ENCODE data around the gene SPATA1.

DNA sequence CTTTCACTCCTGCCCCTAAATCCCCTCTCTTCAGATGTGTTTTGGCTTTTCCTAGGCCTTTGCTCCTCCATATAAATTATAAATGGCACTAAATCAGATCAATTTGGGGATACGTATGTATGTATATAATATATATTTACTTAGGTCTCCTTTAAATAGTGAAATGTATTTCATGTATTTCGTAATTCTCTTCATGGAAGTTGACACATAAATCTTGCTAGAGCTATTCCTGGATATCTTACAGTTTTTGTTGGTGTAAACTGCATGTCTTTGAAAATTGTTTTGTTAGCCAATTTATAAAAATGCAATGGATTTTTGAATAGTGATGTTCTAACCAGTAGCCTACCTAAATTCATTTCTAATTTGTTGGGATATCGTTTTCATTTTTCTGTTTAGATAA is 18.1 kb upstream of the SPATA1 start:
- TF ChIP-seq NRF1 (IDR thresholded peaks at IDR 0.05; ENCODE audit: low read depth, low read length), result no peak
- no peak for TF ChIP-seq SIN3A (IDR thresholded peaks at IDR 0.05; ENCODE audit: borderline replicate concordance, low read depth, low read length)
- no peak for TF ChIP-seq RAD21 (IDR thresholded peaks at IDR 0.05; ENCODE audit: low read length)
- TF ChIP-seq, protein P1, sequence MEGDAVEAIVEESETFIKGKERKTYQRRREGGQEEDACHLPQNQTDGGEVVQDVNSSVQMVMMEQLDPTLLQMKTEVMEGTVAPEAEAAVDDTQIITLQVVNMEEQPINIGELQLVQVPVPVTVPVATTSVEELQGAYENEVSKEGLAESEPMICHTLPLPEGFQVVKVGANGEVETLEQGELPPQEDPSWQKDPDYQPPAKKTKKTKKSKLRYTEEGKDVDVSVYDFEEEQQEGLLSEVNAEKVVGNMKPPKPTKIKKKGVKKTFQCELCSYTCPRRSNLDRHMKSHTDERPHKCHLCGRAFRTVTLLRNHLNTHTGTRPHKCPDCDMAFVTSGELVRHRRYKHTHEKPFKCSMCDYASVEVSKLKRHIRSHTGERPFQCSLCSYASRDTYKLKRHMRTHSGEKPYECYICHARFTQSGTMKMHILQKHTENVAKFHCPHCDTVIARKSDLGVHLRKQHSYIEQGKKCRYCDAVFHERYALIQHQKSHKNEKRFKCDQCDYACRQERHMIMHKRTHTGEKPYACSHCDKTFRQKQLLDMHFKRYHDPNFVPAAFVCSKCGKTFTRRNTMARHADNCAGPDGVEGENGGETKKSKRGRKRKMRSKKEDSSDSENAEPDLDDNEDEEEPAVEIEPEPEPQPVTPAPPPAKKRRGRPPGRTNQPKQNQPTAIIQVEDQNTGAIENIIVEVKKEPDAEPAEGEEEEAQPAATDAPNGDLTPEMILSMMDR (IDR thresholded peaks at IDR 0.05), result no peak
- no peak for TF ChIP-seq TAF1 (IDR thresholded peaks at IDR 0.05; ENCODE audit: borderline replicate concordance, low read depth, low read length)
- TF ChIP-seq YY1 (IDR thresholded peaks at IDR 0.05; ENCODE audit: low read depth), result no peak
- TF ChIP-seq EZH2phosphoT487 (IDR thresholded peaks at IDR 0.05; ENCODE audit: borderline replicate concordance, low read depth), result no peak
- no peak for TF ChIP-seq NFIC (IDR thresholded peaks at IDR 0.05; ENCODE audit: borderline replicate concordance)
- TF ChIP-seq TCF12 (IDR thresholded peaks at IDR 0.05), result no peak
- TF ChIP-seq, protein P2, sequence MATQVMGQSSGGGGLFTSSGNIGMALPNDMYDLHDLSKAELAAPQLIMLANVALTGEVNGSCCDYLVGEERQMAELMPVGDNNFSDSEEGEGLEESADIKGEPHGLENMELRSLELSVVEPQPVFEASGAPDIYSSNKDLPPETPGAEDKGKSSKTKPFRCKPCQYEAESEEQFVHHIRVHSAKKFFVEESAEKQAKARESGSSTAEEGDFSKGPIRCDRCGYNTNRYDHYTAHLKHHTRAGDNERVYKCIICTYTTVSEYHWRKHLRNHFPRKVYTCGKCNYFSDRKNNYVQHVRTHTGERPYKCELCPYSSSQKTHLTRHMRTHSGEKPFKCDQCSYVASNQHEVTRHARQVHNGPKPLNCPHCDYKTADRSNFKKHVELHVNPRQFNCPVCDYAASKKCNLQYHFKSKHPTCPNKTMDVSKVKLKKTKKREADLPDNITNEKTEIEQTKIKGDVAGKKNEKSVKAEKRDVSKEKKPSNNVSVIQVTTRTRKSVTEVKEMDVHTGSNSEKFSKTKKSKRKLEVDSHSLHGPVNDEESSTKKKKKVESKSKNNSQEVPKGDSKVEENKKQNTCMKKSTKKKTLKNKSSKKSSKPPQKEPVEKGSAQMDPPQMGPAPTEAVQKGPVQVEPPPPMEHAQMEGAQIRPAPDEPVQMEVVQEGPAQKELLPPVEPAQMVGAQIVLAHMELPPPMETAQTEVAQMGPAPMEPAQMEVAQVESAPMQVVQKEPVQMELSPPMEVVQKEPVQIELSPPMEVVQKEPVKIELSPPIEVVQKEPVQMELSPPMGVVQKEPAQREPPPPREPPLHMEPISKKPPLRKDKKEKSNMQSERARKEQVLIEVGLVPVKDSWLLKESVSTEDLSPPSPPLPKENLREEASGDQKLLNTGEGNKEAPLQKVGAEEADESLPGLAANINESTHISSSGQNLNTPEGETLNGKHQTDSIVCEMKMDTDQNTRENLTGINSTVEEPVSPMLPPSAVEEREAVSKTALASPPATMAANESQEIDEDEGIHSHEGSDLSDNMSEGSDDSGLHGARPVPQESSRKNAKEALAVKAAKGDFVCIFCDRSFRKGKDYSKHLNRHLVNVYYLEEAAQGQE (IDR thresholded peaks at IDR 0.05; ENCODE audit: low read depth, low read length), result no peak
